CD4-positive, alpha-beta T cell treated with Interleukin-15 for 1 hour (primary cell): Measurements from ENCODE around the gene WDFY4.

Experiments
- DNase-seq: peaks from one replicate; pipeline ENCODE4 v3.0.0-alpha.2; 2020

Gene WDFY4

GRCh38 chr10:49007129-49007528 is 322.5 kb downstream of the WDFY4 start:
- no peak for DNase-seq

GRCh38 chr10:49008091-49008490 is 323.4 kb downstream of the WDFY4 start:
- no peak for DNase-seq

GRCh38 chr10:49008505-49009198 is 324.0 kb downstream of the WDFY4 start:
- no peak for DNase-seq

GRCh38 chr10:49009199-49009979 is 324.7 kb downstream of the WDFY4 start:
- DNase-seq, result no peak

DNA sequence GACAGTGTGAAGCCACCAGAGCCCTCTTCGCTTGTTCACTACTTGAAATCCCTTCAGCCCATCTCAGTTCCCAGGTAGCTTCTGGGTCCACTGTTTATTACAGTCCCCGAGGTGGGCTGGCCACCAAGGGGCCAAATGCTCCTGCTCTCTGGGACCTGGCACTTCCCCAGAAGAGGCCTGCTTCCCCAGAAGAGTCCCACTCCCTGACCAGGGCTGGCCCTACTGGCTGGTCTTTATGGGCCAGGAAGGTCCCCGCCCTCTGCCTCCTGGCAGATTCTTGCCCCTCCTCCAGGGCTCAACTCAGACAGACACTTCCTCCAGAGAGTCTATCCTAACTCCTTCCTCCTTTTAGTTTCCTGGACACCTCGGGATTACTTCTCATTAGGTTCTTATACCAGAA is 325.6 kb downstream of the WDFY4 start:
- DNase-seq, result no peak

- DNase-seq, result no peak
Observed at GRCh38 chr10:49010865-49011264, 326.2 kb downstream of the WDFY4 start.

DNA sequence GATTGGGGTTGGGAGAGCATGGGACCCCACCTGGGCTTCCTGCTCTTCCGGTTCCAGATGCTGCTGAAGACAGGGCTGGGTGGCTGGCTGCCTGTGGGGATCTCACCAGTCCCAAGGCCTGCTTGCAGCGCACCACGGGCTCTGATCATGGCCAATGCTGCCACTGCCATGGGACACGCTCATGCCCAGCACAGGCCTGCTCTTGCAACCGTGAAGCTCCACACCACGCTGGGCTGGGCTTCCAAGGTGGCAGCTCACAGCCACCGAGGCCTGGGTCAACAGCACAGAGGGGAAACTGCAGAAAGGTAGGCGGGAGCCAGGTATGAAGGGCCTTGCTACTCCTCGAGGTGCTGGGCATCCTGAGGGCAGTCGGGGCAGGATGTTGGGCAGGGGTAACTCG is 327.1 kb downstream of the WDFY4 start:
- no peak for DNase-seq

- no peak for DNase-seq
Observed at GRCh38 chr10:49012603-49013002, 327.9 kb downstream of the WDFY4 start.

DNA sequence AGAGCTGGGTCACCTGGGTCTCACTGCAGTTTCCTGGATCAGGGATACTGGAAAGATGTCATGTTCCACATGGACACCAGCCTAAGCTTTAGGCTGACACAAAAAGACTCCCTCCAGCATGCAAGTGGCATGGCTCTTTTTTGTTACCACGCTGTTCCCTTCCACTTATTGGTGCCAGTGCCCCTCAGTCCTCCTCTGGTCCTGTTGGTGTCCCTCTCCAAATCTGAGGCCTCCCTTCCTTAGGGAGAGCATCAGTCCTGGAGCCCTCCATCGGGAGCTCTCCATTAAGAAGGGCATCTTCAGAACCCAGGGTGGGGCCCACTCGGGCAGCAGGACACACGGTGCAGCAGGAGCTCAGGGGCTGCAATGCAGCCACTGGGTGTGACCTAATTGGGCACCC is 331.0 kb downstream of the WDFY4 start:
- DNase-seq, result no peak

DNA sequence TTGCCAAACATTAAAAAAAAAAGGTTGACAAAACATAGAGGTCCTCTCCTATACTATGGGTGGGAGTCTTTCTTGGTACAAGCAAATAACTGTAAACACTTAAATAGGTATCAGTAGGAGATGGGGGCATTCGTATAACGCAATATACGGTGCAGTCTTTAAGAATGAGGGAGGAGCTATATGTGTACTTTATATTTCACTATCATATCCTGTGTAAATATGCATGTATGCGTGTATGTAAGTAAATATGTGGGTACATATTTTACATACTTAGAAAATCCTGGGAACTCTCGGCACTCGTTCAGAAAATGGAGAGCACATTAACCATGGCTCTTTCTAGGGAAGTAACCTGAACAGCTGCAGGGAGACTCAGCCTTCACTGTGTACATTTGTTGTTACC is 337.0 kb downstream of the WDFY4 start:
- no peak for DNase-seq

GRCh38 chr10:49023071-49023470 is 338.4 kb downstream of the WDFY4 start:
- no peak for DNase-seq

- DNase-seq, result no peak
Observed at GRCh38 chr10:49023752-49024151, 339.1 kb downstream of the WDFY4 start.

DNA sequence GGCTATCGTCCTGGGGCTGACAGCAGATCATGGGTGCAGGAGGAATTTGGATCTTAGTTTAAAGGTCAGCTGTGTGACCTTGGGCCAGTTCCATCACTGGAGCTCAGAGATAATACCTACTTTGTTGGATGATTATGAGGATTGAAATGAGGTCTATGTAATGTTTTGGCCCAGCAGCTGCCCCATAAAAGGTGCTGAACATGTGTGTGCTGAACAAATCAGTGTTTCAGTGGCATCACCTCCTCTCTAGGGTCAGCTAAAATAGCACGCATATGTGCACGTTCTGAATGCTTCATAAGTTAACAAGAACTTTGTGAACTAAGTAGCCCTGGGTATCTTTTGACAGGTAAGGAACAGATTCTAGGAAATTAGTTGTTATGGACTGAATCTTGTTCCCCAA is 339.8 kb downstream of the WDFY4 start:
- DNase-seq, result no peak

DNA sequence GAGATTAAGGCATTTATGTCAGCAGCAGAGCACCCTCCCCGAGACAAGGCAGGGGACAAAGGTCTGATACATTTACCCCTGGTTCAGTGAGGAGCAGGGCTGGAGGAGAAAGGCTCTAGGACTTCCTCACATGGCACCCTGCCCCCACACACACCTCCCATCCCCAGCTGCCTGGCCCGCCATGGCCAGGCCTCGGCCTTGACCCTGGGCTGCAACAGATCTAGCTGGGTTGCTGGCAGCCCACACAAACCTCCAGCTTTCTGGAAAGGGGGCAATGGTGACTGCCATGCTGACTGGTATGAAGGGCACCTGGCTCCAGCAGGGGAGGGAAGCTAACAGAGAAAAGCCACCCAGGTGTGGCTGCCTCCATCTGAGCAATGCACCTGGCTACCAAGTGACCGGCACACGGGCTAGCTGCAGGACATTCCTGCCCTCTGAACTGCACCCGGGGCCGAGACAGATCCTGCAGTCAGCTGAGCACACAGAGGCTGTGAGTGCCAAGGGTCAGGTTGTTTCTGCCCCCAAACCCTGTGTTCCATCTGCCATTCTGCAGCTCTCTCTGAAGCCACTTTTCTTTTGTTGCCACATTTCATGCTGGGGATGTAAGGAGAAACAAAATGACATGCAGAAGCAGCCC is 340.8 kb downstream of the WDFY4 start:
- DNase-seq, result no peak

- DNase-seq, result no peak
Observed at GRCh38 chr10:49028639-49029038, 344.0 kb downstream of the WDFY4 start.

GRCh38 chr10:49029666-49030065 is 345.0 kb downstream of the WDFY4 start:
- no peak for DNase-seq
